Mammary epithelial cell (primary cell): ENCODE measurements around the gene HNRNPA3.

Source experiments
- EZH2 ChIP-seq: IDR thresholded peaks from 2 replicates; pipeline ENCODE4 v1.6.1; 2012; ENCODE audit warnings: low read length, inconsistent platforms, borderline replicate concordance
- TF ChIP-seq, protein P1 (sequence below), 2 donors: IDR thresholded peaks in 1 of 2; conservative IDR thresholded peaks in 1 of 2; 2 replicates each; pipeline ENCODE4 v1.5.1; 2011 to 2012; ENCODE audit warnings: inconsistent platforms in 2 of 2, low read length in 2 of 2, mild to moderate bottlenecking in 2 of 2, control low read depth in 1 of 2, low read depth in 1 of 2; ENCODE audit not compliant: insufficient read depth in 1 of 2; ENCODE audit errors: extremely low read depth in 1 of 2

DNA sequence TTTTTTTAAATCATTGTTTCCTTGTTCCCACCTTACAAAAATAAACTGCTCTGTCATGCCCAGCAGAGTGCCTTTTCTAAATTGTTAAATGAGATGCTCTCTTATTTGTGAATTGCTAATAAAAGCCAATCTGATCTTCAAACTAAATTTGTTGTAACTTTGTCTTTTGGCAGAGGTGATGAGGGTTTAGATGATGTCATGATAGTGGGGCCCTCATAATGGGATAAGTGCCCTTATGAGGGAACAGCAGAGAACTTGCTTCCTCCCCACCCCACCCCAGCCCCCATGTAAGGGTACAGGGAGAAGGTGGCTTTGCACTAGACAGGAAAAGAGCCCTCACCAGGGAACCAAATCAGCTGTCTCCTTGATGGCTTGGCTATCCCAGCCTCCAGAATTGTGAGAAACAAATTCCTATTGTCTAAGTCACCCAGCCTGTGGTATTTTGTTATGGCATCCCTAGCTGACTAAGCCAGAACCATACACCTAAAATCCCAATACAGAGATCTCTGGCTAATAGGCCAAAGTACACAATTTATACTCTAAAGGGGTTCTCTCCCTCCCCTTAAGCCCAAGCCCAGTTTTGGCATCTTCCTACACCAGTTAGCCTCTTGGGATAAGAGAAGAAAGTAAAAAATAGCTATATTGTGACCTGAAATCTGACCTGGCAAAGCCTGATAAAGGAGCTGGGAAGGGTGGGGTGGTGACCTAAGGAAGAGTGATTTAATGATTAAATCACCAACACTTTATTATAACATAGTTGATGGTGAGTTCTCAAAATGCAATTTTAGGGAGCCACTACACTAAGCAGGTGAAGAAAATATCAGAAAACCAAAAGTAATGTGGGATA, 40.3 kb upstream of the HNRNPA3 start:
- TF ChIP-seq, protein P1, sequence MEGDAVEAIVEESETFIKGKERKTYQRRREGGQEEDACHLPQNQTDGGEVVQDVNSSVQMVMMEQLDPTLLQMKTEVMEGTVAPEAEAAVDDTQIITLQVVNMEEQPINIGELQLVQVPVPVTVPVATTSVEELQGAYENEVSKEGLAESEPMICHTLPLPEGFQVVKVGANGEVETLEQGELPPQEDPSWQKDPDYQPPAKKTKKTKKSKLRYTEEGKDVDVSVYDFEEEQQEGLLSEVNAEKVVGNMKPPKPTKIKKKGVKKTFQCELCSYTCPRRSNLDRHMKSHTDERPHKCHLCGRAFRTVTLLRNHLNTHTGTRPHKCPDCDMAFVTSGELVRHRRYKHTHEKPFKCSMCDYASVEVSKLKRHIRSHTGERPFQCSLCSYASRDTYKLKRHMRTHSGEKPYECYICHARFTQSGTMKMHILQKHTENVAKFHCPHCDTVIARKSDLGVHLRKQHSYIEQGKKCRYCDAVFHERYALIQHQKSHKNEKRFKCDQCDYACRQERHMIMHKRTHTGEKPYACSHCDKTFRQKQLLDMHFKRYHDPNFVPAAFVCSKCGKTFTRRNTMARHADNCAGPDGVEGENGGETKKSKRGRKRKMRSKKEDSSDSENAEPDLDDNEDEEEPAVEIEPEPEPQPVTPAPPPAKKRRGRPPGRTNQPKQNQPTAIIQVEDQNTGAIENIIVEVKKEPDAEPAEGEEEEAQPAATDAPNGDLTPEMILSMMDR (conservative IDR thresholded peaks at IDR 0.05 in 1 of 2, IDR thresholded peaks at IDR 0.05 in 1 of 2; ENCODE audit: extremely low read depth in 1 of 2, insufficient read depth in 1 of 2, low read depth in 1 of 2, low read length in 2 of 2) = no peak
- no peak for TF ChIP-seq EZH2
